Bronchial epithelial cell (primary cell): ENCODE results near the gene DGKI. TPM values are rescaled to one million over a fixed set of nuclear protein-coding genes. Genes with fewer than 3 reads are reported as not detected.
A peak's percentile ranks its signal among the peaks of the same experiment; 100 is the strongest.

Source experiments
- DNase-seq: peaks from one replicate; pipeline ENCODE4 v3.0.0-alpha.2; 2010; ENCODE audit warnings: low read depth
- FAIRE-seq: peaks from 2 replicates; lab custom pipeline; 2011; peaks lifted over from hg19 to GRCh38; lab: Jason Lieb, UNC
- H3K27me3 ChIP-seq: 2 replicates; pipeline ENCODE4 v1.5.1; 2011; ENCODE audit warnings: low read length; ENCODE audit not compliant: control insufficient read depth, insufficient read depth
- H3K36me3 ChIP-seq: 2 replicates; pipeline ENCODE4 v1.5.1; 2011; ENCODE audit warnings: low read length; ENCODE audit not compliant: control insufficient read depth, insufficient read depth
- H3K4me3 ChIP-seq: 2 replicates; pipeline ENCODE4 v1.5.1; 2011; ENCODE audit warnings: mild to moderate bottlenecking, low read depth, low read length, control low read depth
- total RNA-seq: library from RNA; depleted of rRNA; stranded (reverse); fragments of >200 nt; gene quantifications from 2 replicates; pipeline ENCODE4 v1.2.1, GENCODE V29; 2014
- TF ChIP-seq, protein P1 (sequence below): IDR thresholded peaks from 2 replicates; pipeline ENCODE4 v1.5.1; 2011; ENCODE audit warnings: mild to moderate bottlenecking, moderate library complexity, low read length, control low read depth, inconsistent platforms; ENCODE audit not compliant: insufficient read depth, severe bottlenecking

DGKI gene
- total RNA-seq, 1 donor from 2014 or later, result under 0.01 TPM

DNA sequence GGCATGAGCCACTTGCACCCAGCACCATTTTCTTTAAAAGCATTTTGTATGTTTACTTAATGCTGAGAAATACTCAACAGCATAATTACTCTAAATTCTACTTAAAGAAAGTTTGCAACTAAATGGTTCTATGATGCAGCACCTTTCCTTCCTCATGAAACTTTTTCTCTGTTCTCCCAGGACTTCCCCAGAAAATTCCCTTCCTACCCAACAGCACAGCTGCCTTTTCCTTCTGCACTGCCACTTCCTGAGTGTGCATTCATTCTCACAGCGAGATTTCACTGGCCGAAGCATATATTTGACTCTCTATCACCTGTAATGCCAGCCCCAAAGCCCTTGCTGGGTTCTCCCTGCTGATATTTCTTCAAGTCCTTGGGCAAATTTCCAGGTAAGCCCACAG is 41.5 kb upstream of the DGKI start:
- TF ChIP-seq, protein P1, sequence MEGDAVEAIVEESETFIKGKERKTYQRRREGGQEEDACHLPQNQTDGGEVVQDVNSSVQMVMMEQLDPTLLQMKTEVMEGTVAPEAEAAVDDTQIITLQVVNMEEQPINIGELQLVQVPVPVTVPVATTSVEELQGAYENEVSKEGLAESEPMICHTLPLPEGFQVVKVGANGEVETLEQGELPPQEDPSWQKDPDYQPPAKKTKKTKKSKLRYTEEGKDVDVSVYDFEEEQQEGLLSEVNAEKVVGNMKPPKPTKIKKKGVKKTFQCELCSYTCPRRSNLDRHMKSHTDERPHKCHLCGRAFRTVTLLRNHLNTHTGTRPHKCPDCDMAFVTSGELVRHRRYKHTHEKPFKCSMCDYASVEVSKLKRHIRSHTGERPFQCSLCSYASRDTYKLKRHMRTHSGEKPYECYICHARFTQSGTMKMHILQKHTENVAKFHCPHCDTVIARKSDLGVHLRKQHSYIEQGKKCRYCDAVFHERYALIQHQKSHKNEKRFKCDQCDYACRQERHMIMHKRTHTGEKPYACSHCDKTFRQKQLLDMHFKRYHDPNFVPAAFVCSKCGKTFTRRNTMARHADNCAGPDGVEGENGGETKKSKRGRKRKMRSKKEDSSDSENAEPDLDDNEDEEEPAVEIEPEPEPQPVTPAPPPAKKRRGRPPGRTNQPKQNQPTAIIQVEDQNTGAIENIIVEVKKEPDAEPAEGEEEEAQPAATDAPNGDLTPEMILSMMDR, result no peak
- no peak for DNase-seq
- no peak for FAIRE-seq
- peaks cover 7% of the 10 kb centered on the region for H3K36me3 ChIP-seq
- no peak overlapping the region for H3K4me3 ChIP-seq
- H3K27me3 ChIP-seq, result no peaks in the 10 kb centered on the region

DNA sequence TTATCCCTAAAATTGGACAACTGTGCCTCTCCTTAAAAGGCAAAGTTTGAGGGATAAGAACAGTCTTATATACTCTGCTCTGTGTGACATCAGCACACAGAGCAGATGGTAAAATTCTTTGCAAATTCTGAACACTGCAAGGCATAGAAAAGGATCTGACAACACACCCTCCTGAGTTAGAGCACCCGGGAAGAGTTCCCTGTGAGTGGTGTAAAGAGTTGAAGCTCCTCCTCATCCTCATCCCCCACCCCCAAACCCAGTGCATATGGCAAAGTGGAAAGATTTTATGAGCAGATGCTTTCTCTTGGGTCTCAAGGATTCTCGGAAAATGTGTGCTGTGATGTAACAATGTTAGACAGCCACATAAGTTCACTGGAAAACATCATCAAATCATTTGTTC is 40.0 kb upstream of the DGKI start:
- no peak for FAIRE-seq
- Histone ChIP-seq H3K36me3 (peaks cover 9% of the 10 kb centered on the region), H3K27me3 (no peaks in the 10 kb centered on the region), H3K4me3 (no peak overlapping the region)
- TF ChIP-seq, protein P1, result no peak
- no peak for DNase-seq

DNA sequence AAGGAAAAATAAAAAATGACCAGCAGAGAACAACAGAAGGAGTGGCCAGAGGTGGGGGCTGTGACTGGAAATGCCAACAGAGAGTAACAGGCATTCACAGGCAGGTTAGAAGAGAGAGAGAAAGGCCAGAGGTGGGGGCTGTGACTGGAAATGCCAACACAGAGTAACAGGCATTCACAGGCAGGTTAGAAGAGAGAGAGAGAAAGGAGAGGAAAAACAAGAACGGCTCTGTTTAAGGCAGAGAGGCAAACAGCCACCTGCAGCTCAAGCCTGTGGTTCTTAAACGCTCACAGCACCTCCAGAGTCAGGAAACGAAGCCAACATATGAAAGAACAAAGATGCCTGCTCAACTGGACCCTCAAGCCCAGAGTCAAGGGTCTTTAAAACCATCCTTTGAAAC is 39.5 kb upstream of the DGKI start:
- Histone ChIP-seq H3K27me3 (no peaks in the 10 kb centered on the region), H3K36me3 (peaks cover 11% of the 10 kb centered on the region), H3K4me3 (no peak overlapping the region)
- FAIRE-seq, result no peak
- DNase-seq, result no peak
- TF ChIP-seq, protein P1, result no peak

DNA sequence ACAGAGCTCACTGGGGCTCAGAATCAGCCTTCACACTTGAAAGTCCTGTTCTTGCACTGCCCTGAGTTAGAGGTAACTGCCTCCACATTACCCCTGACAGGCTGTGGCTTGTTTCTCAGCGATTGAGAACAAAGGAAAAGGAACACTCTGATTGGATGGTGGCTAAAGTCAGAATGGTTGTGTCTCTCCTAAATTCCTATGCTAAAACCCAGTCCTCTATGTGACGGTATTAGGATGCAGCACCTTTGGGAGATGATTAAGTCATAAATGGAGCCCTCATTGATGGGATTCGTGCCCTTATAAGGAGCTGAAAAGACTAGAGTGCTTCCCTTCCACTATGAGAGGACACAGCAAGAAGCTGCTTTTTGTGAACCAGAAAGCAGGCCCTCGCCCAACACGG is 38.9 kb upstream of the DGKI start:
- Histone ChIP-seq H3K36me3 (peaks cover 11% of the 10 kb centered on the region), H3K27me3 (no peaks in the 10 kb centered on the region), H3K4me3 (no peak overlapping the region)
- peak; percentile 78 for DNase-seq
- TF ChIP-seq, protein P1, result no peak
- FAIRE-seq, result no peak

DNA sequence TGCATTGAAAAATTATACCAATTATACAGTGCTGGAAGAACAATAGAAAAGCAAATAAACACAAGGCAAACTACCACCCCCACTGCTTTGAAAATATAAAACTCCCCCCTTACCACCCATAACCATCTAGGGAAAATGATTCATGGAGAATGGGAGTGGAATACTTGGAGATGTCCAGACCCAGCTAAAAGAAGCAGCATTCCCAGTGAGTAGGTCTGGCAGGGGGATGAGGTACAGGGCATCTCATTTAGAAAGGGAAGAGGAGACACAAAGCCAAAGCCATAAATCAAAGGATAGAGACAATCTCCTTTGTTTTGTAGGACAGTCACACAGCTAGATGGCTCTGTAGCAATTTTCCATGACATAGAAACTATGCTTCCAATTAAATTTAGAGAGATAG is 36.0 kb upstream of the DGKI start:
- H3K36me3 ChIP-seq, result peaks cover 16% of the 10 kb centered on the region

More for the DNA sequence above, 36.0 kb upstream of the DGKI start:
- Histone ChIP-seq H3K4me3 (no peak overlapping the region), H3K27me3 (no peaks in the 10 kb centered on the region)
- DNase-seq, result peak; percentile 27
- TF ChIP-seq, protein P1, result no peak
- no peak for FAIRE-seq
